Mammary epithelial cell (primary cell): Measurements from ENCODE around the gene TRAK1.

Experiments
- EZH2 ChIP-seq: IDR thresholded peaks from 2 replicates; pipeline ENCODE4 v1.6.1; 2012; ENCODE audit warnings: low read length, inconsistent platforms, borderline replicate concordance
- TF ChIP-seq, protein P1 (sequence below), 2 donors: IDR thresholded peaks in 1 of 2; conservative IDR thresholded peaks in 1 of 2; 2 replicates each; pipeline ENCODE4 v1.5.1; 2011 to 2012; ENCODE audit warnings: inconsistent platforms in 2 of 2, low read length in 2 of 2, mild to moderate bottlenecking in 2 of 2, control low read depth in 1 of 2, low read depth in 1 of 2; ENCODE audit not compliant: insufficient read depth in 1 of 2; ENCODE audit errors: extremely low read depth in 1 of 2

GRCh38 chr3:42079701-42080452, 11.3 kb upstream of the TRAK1 start:
- TF ChIP-seq, protein P1, sequence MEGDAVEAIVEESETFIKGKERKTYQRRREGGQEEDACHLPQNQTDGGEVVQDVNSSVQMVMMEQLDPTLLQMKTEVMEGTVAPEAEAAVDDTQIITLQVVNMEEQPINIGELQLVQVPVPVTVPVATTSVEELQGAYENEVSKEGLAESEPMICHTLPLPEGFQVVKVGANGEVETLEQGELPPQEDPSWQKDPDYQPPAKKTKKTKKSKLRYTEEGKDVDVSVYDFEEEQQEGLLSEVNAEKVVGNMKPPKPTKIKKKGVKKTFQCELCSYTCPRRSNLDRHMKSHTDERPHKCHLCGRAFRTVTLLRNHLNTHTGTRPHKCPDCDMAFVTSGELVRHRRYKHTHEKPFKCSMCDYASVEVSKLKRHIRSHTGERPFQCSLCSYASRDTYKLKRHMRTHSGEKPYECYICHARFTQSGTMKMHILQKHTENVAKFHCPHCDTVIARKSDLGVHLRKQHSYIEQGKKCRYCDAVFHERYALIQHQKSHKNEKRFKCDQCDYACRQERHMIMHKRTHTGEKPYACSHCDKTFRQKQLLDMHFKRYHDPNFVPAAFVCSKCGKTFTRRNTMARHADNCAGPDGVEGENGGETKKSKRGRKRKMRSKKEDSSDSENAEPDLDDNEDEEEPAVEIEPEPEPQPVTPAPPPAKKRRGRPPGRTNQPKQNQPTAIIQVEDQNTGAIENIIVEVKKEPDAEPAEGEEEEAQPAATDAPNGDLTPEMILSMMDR (conservative IDR thresholded peaks at IDR 0.05 in 1 of 2, IDR thresholded peaks at IDR 0.05 in 1 of 2; ENCODE audit: extremely low read depth in 1 of 2, insufficient read depth in 1 of 2, low read depth in 1 of 2, low read length in 2 of 2), result no peak
- no peak for TF ChIP-seq EZH2
